HFF-Myc (cell line): ENCODE results near the gene MTO1.
"Not testable (repeated sequence)": the region's sequence is repeated elsewhere in the genome, so short reads cannot be mapped to it uniquely, and the experiment has no call there.

Experiments
- DNase-seq: peaks from one replicate; pipeline ENCODE4 v3.0.0-alpha.2; 2011; ENCODE audit warnings: low read depth; ENCODE audit errors: extremely low read depth
- H3K4me3 ChIP-seq: replicated peaks from 2 replicates; pipeline ENCODE4 v1.5.1; 2011; ENCODE audit warnings: low read depth, mild to moderate bottlenecking, control low read depth, low read length
- CTCF ChIP-seq: IDR thresholded peaks from 2 replicates; pipeline ENCODE4 v1.5.1; 2012; ENCODE audit warnings: mild to moderate bottlenecking, low read depth, low read length, control low read depth; ENCODE audit errors: missing control alignments

The MTO1 gene

GRCh38 chr6:73534628-73535027 is 73.1 kb downstream of the MTO1 start:
- no peak for DNase-seq
- no peak overlapping the region for H3K4me3 ChIP-seq
- no peak for TF ChIP-seq CTCF

GRCh38 chr6:73537677-73538076 is 76.1 kb downstream of the MTO1 start:
- H3K4me3 ChIP-seq, result no peak overlapping the region
- TF ChIP-seq CTCF, result no peak
- DNase-seq, result no peak

- H3K4me3 ChIP-seq, result no peak overlapping the region
- no peak for TF ChIP-seq CTCF
- DNase-seq, result no peak
Observed at GRCh38 chr6:73538116-73538779, 76.7 kb downstream of the MTO1 start.

GRCh38 chr6:73542481-73542880 is 80.9 kb downstream of the MTO1 start:
- DNase-seq, H3K4me3 ChIP-seq: not testable (repeated sequence)

GRCh38 chr6:73542891-73543290 is 81.4 kb downstream of the MTO1 start:
- TF ChIP-seq CTCF, result no peak
- no peak overlapping the region for H3K4me3 ChIP-seq
- no peak for DNase-seq

GRCh38 chr6:73547036-73547435 is 85.5 kb downstream of the MTO1 start:
- H3K4me3 ChIP-seq, result no peak overlapping the region
- no peak for DNase-seq
- TF ChIP-seq CTCF, result no peak

- no peak for DNase-seq
- H3K4me3 ChIP-seq, result no peak overlapping the region
- TF ChIP-seq CTCF, result no peak
Observed at GRCh38 chr6:73548458-73549446, 87.2 kb downstream of the MTO1 start.

- not testable (repeated sequence) for H3K4me3 ChIP-seq
Observed at GRCh38 chr6:73551115-73551514, 89.6 kb downstream of the MTO1 start.

GRCh38 chr6:73555380-73555949 is 93.9 kb downstream of the MTO1 start:
- H3K4me3 ChIP-seq, DNase-seq: not testable (repeated sequence)

More at GRCh38 chr6:73551115-73551514, 89.6 kb downstream of the MTO1 start:
- not testable (repeated sequence) for DNase-seq
